HG03045 (cell line): Measurements from ENCODE around the gene BCL2.
"Not testable (repeated sequence)": the region's sequence is repeated elsewhere in the genome, so short reads cannot be mapped to it uniquely, and the experiment has no call there.

Source experiments
- ATAC-seq: cut with Tn5 transposase; IDR thresholded peaks from one replicate; pipeline ENCODE4 v1.9.1; 2021; ENCODE audit warnings: mild to moderate bottlenecking, moderate library complexity; ENCODE audit not compliant: unreplicated experiment

BCL2 gene

GRCh38 chr18:63207143-63207790 is 112.3 kb downstream of the BCL2 start:
- no peak for ATAC-seq

DNA sequence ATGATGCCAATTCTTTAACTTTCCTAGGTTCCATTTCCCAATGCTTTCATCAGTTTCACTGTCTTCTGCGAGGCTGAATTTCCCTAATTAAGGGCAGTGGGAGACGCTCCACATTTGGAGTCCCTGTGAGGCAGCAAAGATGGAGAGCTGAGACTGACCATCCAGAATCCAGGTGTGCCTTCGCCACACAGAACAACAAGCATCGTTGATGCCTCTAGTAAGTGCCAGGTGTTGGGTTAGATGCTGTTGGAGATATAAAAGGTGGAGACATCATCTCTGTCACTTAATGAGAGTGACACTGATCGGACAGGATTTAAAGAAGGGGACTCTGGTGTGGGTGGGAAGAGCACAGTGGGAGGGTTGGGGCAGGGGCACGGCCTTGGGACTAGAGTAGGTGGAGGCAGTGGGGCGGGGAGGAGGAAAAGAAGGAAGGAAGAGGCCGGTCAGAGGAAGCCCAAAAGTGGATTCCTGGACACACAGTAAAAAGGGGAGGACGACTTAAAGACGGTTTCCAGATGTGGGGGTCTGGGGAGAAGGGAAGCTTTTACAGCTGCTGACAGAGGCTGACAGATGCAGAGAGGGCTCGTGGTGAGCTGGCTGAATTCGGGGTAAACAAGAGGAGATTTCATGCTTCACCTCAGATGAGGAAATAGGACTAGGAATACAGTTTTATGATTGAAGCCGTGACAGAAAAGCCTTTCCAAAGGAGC is 113.0 kb downstream of the BCL2 start:
- no peak for ATAC-seq

DNA sequence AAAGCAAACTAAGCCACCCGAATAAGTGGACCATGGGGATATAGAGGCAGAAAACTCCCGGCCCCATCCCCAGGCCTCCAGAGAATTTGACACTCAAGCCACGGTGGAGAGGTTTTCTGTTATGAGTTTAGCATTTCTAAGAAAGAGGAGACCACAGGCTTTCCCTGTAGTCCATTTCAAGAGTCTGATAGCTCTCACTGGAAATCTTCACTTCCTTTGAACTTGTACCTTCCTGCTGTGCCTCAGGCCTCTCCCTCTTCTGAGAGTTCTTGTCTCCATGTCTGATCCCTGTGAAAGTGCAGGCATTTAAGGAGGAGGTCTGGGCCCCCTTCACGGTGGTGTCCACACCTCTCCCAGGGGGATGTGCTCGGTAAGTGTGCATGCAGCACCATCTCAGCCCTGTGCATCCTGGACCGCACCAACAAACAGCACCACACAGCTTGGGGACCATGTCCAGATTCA is 113.7 kb downstream of the BCL2 start:
- peak; percentile 43 for ATAC-seq

- ATAC-seq = no peak
These were observed 116.1 kb downstream of the BCL2 start for GRCh38 chr18:63203497-63203896.

DNA sequence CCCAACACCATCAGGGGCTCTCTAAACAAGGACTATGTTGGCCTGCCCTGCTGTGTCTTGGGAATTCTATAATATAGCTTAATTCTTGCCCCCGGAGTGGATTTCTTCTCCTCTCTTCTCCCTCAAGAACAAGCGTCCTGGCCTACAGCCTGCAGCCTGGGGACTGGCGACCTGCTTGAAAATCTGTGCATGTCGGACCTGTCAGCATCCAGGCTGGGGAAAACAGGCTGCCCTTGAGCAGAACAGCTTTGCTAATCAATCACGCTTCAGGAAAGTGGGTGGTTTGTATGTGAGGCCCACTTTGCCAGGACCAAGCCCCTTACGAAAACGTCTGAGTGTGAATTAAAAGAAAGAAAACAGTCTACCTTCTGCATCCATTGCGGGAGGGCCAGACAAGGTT is 116.7 kb downstream of the BCL2 start:
- no peak for ATAC-seq

- ATAC-seq = not testable (repeated sequence)
These were observed 118.1 kb downstream of the BCL2 start for GRCh38 chr18:63201456-63201855.

DNA sequence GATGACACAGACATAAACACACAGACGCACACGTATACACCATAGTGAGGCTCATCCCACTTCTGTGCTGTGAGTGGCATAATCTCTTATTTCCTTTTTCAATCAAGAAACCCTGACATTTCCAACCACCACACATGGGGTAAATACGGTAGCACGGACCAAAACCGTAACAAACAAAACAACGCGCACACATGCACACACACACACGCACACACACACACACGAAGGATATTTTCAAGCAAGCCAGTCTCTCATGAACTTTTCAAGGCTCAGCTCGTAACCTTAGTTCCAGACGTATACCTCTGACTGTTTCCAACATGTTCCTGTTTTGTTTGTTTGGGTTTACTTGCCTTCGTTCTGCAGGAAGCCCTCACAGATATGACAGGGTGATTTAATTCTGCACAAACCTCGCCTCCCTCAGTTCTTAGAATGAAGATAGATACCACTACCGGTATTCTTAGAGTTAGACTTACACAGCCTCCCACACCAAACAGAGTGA is 119.8 kb downstream of the BCL2 start:
- ATAC-seq = no peak

DNA sequence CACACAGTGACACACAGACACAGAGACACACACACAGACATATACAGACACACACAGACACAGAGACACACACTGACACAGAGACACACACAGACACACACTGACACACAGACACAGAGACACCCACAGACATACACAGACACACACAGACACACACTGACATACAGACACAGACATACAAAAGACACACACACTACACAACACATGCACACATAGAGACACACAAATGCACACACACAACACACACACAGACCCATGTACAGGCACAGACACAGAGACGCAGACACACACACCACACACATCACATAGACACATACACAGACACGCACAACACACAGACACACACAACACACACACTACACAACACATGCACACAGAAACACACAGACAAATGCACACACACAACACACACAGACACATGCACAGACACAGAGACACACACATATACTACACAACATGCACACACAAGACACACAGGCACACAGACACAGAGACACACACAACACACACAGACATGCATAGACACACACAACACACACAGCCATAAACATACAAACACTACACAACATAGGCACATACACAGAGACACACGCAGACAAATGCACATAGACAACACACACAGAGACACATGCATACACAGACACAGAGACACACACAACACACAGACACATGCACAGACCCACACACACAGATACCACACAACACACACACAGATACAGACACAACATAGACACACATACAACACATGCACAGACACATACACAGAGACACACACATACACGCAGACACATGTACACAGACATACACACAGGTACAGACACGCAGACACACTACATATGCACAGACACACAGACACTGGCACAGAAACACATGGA is 120.5 kb downstream of the BCL2 start:
- ATAC-seq = no peak

DNA sequence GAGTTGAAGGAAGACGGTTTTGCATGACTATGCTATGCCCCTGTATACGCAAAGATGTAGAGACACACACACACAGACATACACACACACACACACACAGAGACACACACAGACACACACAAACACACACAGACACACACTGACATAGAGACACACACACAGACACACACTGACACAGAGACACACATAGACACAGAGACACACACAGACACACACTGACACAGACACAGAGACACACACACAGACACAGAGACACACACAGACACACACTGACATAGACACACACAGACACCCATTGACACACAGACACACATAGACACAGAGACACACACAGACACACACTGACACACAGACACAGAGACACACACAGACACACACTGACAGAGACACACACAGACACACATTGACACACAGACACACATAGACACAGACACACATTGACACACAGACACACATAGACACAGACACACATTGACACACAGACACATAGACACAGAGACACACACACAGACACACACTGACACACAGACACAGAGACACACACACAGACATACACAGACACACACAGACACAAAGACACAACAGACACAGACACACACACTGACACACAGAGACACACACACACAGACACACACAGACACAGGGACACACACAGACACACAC is 121.3 kb downstream of the BCL2 start:
- no peak for ATAC-seq

- no peak for ATAC-seq
These were observed 122.2 kb downstream of the BCL2 start for GRCh38 chr18:63197246-63197869.

- no peak for ATAC-seq
These were observed 124.0 kb downstream of the BCL2 start for GRCh38 chr18:63195326-63196159.

- ATAC-seq = peak; percentile 51
These were observed 126.7 kb downstream of the BCL2 start for GRCh38 chr18:63192885-63193349.

DNA sequence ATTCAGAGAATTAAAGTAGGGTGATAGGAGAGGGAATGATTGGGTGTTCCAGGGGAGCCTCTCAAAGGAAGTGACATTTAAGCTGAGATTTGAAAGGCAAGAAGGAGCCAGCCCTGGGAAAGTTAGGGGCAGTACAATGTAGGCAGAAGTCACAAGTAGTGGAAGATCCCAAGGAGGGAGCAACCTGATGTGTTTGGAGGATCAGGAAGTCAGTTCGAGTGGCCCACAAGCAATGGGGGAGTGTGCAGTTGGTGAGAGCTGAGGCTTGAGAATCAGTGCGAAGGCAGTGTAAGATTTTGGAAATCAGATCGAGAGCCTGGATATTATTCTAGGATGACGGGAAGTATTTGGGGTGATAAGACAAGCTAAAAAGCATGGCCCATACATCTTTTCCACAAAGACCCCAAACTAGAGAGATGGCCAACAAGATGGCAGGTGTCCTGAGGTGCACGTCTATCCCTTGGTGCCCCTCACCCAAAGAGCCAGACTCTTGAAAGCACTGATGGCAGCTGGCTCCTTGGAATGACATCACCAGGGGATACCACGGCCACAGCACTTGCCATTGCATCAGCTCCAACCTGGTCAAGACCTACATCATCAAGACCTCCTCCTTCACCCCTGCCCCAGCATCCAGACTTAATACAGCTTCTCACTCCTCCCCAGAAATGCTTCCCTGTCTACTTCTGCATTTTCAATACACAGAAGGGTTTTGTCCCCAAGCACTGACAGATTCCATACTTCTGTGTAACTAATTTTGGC is 127.3 kb downstream of the BCL2 start:
- ATAC-seq = peak; percentile 29

GRCh38 chr18:63191413-63191812 is 128.2 kb downstream of the BCL2 start:
- no peak for ATAC-seq

DNA sequence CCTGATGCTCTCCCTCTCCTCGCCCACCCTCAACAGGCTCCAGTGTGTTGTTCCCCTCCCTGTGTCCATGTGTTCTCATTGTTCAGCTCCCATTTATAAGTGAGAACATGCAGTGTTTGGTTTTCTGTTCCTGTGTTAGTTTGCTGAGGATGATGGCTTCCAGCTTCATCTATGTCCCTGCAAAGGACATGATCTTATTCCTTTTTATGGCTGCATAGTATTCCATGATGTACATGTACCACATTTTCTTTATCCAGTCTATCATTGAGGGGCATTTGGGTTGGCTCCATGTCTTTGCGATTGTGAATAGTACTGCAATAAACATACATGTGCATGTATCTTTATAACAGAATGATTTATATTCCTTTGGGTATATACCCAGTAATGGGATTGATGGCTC is 128.7 kb downstream of the BCL2 start:
- not testable (repeated sequence) for ATAC-seq

GRCh38 chr18:63189817-63190216 is 129.8 kb downstream of the BCL2 start:
- ATAC-seq = no peak

DNA sequence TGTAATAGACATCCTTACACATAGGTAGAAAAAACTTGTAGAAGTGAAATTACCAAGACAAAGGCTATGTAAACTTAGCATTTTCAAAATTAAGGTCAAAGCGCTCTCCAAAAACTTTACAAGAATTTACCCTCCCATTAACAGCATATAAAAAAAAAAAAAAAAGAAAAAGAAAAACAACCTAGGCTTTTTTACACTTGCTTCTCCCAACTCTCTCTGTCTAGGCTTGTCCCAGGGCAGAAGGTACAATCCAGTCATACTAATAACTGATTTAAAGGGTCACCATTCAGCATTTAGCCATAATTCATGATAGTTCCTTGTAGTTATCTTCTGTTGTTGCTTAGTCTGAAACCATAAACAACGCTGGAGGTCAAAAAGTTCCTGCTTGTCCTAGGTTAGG is 130.5 kb downstream of the BCL2 start:
- no peak for ATAC-seq

- no peak for ATAC-seq
These were observed 131.6 kb downstream of the BCL2 start for GRCh38 chr18:63187791-63188460.
